Activated CD4-positive, alpha-beta T cell treated with anti-CD3 and anti-CD28 coated beads, Interleukin-2, amount 50 U/mL, for 48 hours (primary cell): ENCODE data around the gene STARD10.

ENCODE experiments used
- DNase-seq, 2 experiments: peaks; one replicate each; pipeline ENCODE4 v3.0.0-alpha.2; 2020

STARD10 gene

DNA sequence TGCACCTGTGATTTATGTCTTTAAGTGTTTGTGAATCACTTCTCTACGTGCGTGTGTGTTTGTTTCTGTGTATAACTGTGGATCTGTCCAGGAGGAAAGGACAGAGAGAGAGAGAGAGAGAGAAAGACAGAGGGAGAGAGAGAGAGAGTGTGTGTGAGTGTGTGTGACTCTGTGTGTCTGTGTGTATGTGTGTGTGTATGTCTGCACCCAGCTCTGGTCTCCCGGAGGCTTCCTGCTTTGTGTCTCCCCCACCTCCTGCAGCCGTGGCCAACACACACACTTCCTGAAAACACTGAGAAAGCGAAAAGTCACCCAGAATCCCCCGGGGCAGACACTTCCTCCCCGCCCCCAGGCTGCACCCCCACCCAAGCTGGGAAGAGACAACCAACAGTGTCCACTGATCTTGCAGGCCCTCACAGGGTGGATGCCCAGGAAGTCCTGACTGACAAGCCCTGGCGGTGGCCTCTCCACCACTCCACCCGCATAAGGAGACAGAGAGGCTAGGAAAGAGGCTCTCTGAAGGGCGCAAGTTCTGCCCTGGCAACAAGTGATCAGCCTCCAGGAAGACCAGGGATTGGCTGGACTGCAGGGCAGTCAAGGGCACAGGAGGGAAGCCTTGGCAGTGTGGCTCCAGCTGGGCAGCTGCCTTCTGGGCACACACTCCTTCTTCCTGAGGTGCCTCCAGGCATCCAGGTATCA, 71.6 kb downstream of the STARD10 start:
- peak; percentile 80 to 86 for DNase-seq

DNA sequence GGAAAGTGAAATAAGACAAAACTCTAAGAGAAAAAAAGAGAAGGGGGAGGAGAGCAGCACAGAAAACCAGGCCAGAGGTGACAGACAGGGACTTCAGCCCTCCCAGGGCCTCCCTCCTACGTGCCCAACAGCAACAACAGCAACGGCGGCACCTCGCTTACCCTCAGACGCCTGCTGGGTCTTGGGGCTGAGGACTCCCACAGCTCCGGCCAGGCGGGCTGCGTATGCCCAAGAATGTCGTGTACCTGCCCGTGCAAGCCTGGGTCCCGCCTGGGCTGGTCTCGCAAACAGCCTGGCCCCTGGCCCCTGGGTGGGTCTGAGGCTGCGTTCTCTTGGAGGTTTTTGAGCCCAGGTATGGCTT, 72.2 kb downstream of the STARD10 start:
- peak; percentile 41 to 48 for DNase-seq

DNA sequence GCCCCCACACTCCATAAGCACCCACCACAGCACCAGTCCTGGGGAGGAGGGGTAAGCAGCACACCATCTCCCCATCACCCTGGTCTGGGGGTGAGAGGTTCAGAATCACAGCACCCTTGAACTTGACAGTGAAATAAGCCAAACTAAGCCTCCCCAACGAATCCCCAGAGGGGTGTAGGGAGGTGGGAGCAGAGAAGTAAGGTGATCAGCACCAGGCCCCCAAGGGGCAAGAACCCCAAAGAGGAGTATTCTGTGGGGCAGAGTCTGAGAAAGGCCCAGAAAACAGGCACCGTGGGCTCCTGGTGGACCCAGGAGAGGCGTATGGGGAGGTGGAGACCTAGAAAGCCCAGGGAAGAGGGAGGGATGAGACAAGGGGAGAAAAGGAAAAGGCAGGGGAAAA, 72.6 kb downstream of the STARD10 start:
- no peak for DNase-seq

DNA sequence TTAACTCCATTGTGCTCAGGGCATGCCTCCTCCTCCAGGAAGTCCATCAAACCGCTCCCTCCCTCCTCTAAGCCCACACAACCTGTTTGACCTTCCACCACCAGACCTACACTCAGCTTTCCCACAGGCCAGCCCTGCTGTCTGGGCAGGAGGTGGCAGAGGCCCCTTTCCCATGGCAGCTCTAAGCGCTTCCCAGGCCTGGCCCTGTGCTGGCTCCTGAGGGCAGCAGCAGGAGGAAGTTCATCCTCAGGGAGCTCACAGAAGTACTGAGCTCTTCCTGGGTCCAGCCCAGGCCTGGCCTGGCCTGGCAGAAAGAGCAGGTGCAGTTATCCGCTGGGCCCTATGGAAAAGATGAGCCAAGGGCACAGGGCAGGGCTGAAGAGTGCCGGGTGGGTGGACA, 73.1 kb downstream of the STARD10 start:
- no peak for DNase-seq

DNA sequence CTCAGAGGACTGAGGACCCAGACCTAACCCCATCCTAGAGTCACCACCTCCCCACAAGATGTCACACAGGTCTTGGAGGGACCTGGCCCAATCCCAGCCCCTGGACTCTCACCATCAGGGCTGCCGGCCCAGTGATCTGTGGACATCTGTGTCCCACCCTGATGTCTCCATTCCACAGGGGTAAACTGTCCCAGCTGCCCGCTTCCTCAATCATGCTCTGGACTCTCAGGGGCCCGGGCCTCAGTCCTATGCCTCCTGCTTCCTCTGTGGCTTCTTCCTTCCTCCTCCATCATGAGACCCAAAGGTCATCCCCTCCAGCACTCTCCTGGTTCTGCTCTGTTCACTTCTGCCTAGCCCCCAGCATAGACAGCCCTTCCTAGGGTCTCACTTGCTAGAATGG, 73.8 kb downstream of the STARD10 start:
- no peak for DNase-seq

DNA sequence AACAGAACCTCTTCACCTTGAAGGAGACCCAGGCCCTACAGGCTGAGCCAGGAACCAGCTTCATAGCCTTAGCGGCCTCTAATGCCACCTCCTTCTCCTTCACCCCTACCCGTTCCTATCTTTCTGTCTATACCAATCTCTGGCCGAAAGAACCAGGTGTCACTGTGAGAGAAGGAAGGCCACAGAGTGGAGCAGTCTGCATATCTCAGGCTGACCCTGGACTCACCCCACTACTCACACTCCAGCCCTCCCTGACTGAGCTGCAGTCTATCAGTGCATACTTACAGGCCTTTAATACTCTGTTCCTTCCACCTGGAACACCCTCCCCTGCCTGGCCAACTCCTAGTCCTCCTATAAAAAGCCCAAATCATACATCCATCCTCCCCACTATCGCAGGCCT, 74.3 kb downstream of the STARD10 start:
- no peak for DNase-seq

DNA sequence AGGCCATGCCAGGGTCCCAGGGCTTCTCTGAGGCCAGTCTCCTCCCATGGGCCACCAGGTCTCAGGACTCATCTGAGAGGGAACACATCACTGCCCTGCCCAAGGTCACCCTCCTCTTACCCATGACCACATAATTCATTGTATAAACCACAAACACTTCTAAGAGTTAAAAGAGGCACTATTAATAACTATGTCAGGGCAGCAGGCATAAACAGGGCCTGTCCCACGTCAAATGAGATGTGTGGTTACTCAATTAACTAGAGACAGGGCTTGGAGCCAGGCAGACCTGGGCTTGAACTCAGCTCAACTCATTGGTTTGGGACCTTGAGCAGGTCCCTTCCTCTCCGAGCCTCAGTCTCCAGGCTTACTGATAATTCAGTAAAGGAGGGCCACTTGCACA, 74.7 kb downstream of the STARD10 start:
- no peak for DNase-seq

DNA sequence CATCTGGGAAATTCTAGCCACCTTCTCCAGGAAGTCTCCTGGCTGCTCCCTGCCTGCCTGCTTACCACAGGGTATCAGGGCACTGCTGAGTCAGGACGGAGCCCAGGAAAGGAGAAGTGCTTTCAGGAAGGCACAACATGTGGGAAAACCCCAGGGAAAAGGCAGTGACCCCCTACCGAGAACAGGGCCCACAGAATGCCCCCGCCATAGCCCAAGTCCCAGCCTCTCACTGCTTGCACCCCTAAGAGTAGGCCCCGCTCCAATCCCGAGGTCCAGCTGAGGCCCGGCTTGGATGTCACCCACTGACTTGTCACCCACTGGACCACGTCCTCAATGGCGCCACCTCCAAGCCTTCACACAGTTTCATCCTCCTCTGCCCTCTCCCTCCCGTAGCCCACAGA, 75.7 kb downstream of the STARD10 start:
- DNase-seq = no peak

DNA sequence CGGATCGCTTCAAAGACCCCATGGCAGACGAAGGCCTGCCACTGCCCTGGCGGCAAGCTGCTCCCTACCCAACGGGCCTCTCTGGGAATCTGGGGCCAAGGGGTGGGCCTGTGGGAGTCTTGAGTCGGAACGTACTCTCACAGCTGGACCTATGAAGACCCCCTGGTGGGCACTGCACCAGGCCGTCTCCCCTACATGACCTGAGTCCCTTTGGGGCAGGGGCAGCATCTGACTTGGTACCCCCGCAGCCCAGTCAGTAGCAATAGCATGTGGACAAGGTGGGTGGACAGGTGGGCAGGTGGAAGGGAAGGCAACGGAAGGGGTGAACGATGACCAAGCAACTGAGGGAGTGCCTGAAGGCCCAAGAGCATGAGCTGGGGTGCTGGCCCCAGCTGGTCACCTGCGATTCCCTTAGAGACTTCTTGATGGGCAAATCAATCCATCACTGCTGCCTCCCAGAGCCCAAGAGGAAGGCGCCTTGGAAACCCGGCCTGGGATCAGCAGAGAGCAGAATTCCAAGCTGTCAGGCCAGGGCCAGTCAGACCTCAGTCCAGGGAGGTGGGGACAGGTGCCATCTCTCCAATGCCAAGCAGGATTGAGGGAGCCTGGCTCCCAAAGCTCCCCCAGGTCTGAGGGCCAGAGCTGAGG, 76.9 kb downstream of the STARD10 start:
- DNase-seq = no peak

DNA sequence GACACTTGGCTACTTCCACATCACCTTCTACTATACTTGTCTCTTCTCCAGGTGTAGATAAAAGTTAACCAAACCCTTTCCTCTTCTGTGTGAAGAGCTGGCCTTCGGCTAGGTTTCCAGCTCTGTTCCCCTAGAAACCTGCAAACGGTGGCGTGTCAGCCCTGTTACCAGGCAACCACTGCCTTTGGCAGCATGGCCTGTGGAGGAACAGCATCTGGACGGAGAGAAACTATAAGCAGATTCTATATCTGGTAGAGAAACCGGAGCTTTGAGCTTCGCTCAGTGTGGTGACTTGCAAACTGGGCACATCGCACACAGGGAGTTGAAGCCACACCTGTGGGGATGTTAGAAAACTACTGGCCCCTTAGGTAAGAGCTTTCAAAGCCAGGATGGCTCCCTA, 77.6 kb downstream of the STARD10 start:
- DNase-seq = no peak

DNA sequence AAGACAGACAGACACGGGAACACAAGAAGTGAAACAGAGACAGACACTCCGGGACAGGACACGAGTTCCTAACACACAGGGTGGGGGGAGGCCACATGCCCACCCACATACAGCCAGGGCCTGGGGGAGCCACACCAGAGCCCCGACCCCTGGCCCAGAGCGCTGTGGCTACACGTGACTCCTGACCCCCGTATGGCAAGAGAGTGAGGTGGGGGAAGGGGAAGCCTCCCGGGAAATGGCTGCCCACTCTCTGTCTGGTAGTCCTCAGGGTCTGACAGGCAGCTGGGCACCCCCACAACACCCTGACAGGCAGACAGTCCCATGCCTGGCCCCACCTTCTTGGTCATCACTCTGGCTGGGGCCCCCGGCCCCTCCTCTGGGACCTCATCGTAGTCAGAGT, 81.0 kb downstream of the STARD10 start:
- DNase-seq = no peak

DNA sequence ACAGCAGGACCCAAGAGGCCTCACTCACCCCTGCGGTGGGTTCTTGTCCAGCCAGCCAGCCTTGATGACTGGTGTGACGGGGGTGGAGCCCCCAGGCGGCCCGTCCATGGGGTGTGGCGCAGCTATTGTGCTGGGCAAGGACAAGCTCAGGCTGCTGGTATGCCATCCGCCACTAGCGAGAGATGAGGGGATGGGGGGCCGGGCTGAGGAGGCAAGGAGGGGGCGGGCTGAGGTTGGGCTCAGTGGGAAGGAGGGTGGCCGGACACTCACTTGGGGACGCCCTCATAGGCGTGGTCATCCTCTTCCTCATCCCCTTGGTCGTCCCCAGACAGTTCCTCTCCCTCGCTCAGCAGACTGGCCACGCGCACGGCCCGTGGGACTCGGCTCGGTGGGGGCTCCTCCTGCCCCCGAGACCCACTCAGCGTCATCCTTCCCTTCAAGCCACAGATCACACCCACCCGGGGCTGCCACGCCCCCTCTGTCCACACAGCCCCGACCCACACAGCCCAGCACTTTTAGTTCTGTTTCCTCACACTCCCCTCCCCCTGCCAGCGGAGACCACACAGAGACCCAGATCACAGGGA, 81.6 kb downstream of the STARD10 start:
- no peak for DNase-seq

DNA sequence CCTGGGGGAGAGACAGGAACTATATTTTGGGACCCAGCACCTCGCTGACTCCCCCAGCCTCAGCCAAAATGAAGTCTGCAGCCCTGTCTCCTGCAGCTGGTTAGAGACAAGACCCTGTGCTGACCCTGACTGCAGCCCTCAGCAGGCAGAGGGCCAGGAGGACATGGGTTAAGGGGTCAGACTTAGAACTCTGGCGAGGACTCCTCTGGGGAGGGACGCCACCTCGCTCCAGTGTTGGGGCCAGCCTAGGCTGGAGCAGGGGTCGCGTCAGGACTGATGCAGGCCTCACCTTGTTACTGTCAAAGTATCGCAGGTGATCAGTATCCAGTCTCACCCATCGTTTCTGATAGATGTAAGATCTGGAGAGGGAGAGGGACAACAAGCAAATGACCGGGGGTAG, 82.7 kb downstream of the STARD10 start:
- DNase-seq = no peak

DNA sequence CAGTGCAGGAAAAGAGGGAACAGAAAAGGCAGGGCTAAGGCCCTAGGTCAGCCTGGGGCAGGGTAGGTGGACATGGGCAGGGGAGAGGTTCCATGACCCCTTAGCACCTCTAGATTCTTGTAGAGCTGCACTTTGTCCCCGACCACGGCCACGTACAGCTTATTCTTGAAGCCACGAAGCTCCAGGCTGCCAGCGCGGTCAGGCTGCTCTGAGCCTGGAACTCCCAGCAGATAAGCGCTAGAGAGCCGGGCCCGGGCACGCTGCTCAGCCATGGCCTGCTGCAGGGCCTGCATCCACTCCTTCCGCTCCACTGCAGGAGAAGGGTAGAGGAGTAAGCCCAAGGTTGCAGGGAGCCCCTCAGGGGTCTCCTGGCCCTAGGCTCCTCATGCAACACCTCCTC, 83.6 kb downstream of the STARD10 start:
- DNase-seq = no peak

DNA sequence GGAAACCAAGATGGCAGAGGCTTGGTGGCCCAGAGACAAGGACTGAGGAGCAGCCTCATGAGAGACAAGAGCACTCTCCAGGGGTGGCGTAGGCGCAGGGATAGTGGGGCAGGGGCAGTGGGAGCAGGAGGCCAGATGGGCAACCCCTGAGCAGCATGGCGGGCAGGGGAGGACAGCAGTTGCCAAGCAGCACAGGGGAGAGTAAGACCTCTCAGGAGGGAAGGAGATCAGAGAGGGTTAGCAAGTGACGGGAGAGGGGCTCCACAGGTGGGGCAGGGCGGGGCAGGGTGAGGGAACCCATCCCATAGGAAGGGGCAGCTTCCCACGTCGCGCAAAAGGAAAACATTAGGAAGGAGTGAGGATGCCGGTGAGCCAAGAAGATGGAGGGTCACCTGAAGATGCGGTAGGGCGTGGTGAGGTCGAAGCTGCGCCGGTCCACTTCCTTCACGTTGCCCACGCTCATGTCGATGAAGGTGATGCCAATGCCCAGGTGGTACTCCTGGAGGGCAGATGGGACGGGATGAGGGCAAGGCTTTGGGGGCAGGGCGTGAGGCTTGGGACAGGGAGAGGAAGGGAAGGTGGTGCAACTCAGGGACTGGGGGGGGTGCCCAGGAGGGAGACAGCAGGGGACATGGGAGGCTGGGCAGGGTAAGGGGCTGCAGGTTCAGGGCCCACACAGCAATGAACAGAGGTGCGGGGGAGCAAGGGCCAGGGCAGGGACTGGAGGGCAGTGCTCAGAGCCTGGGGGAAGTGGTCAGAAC, 84.2 kb downstream of the STARD10 start:
- no peak for DNase-seq

DNA sequence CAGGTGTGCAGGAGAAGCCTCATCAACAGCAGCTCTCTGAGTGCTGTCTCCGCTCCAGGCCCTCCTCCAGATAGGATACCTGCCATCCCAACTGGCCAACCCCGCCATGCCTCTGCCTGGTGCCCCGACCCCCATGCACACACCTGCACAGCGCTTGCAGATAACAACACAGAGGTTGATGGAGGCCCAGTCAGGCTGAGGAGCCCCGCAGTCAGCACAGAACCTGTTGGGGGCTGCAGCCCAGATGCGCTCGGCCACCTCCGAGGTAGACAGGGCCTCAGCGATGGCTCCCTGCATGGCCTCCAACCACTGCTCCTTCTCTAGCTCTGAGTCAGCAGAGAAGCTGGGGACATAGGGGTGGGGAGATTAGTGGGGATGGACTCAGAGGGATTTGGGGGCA, 86.8 kb downstream of the STARD10 start:
- no peak for DNase-seq

DNA sequence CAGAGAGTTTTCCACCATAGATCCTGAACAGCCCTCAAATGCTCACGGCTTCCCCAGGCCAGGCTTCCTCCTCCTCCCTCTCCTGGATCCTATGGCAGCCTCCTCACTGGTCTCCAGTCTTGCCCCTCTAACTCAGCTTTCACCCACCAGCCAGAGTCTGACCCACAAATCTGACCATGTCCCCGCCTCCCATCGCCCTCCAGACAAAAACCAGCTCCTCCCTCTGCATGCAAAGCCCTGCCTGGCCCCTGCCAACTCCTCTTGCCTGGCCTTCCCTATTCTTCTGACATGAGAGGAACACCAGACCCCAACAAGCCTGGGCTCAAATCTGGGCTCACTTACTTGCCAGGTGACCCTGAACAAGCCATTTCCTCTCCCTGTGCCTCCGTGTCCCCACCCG, 87.3 kb downstream of the STARD10 start:
- no peak for DNase-seq

DNA sequence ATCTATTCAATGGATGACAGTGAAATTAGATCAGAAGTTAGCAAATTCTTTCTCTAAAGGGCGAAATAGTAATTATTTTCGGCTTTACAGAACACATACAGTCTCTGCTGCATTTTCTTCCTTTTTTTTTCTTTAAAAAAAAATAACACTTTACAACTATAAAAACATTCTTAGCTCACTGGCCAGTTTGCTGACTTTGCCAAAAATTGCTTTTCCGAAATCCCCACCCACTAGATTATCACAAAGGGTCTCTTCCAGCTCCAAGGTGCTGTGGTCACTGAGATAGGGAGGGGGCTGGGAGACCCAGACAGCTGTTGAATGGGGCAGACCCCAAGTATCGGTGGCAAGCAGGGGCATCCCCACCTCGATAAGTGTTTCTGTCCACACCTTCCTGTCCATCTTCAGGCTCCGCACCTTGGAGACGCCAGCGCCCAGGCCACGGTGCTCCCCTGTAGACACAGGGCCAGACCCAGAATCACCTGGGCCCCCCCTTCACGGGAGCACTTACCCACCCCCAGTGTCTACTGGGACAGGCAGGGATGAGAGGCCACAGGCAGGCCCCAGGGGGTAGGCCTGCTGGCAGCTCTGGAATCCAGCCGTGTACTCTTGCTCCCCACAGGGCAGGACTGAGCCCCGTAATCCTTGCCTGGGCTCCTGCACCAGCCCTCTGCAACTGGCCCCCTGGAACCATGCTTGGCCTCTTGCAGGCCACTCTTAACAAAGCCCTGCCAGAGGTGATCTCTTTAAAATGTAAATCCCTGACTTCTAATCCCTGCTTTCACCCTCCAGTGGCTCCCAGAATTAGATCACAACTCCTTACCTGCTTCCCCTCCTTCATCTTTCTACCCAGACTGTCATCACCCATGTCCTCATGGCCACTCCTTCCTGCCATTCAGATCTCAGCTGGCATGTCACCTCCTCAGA, 88.1 kb downstream of the STARD10 start:
- no peak for DNase-seq

DNA sequence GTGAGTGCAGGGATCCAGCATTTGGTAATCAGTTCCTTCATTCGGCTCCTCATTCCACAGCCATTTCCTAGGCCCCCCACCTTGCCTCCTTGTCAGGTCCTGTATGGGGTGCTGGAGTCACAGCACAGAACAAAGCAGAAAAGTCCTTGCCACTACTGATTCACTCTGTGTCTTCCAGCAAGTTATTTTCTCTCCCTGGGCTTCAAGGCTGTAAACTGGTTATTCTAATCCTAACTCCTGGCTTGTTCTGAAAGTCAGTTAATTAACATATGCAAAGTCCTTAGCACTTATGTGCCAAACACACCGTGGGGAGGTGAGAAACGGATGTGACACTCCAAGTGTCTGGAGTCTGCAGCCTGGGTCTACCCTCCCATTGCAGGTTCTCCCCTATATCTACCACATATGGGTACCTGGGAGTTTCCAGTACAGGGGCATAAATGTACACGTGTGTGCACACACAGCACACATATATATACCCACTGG, 89.0 kb downstream of the STARD10 start:
- no peak for DNase-seq
